Measurements from ENCODE around the gene REXO2.

- TF ChIP-seq YY1 (IDR thresholded peaks at IDR 0.05; ENCODE audit: insufficient read depth, insufficient read length) (no peak), ZNF274 (IDR thresholded peaks at IDR 0.05; ENCODE audit: low read depth, low read length) (no peak)
Measured at GRCh38 chr11:114447892-114448291, 8.6 kb downstream of the REXO2 start.
